Measurements from ENCODE around the gene ARHGEF11.

DNA sequence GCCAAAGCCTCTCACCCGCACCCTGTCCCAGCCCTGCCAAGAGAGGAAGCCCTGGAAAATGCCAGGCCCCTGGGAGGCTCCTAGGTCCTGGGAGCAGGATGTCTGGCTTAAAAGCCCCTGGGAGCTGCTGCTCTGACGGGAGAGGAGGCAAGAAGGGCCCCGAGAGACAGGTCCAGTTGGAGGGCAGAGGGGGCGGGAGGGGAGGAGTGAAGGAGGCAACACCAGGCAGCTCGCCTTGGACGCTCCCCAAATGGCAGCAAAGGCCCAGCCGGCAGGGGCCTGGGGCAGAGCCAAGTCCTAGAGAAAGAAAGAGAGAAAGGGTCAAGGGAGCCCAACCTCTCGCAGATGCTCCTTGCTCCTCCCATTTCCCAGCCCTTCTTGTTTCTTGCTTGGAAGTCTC is 47.3 kb upstream of the ARHGEF11 start:
- TF ChIP-seq, protein P1, sequence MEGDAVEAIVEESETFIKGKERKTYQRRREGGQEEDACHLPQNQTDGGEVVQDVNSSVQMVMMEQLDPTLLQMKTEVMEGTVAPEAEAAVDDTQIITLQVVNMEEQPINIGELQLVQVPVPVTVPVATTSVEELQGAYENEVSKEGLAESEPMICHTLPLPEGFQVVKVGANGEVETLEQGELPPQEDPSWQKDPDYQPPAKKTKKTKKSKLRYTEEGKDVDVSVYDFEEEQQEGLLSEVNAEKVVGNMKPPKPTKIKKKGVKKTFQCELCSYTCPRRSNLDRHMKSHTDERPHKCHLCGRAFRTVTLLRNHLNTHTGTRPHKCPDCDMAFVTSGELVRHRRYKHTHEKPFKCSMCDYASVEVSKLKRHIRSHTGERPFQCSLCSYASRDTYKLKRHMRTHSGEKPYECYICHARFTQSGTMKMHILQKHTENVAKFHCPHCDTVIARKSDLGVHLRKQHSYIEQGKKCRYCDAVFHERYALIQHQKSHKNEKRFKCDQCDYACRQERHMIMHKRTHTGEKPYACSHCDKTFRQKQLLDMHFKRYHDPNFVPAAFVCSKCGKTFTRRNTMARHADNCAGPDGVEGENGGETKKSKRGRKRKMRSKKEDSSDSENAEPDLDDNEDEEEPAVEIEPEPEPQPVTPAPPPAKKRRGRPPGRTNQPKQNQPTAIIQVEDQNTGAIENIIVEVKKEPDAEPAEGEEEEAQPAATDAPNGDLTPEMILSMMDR (conservative IDR thresholded peaks at IDR 0.05; ENCODE audit: low read length) = no peak
- no peak for TF ChIP-seq EZH2phosphoT487 (IDR thresholded peaks at IDR 0.05; ENCODE audit: borderline replicate concordance)
